ENCODE data around the gene ANKRD24. TPM values are rescaled to one million over a fixed set of nuclear protein-coding genes. Genes with fewer than 3 reads are reported as not detected.

The ANKRD24 gene
- total and polyA plus RNA-seq, 7 donors, result 0.34 to 2.7 (median 0.46) TPM

DNA sequence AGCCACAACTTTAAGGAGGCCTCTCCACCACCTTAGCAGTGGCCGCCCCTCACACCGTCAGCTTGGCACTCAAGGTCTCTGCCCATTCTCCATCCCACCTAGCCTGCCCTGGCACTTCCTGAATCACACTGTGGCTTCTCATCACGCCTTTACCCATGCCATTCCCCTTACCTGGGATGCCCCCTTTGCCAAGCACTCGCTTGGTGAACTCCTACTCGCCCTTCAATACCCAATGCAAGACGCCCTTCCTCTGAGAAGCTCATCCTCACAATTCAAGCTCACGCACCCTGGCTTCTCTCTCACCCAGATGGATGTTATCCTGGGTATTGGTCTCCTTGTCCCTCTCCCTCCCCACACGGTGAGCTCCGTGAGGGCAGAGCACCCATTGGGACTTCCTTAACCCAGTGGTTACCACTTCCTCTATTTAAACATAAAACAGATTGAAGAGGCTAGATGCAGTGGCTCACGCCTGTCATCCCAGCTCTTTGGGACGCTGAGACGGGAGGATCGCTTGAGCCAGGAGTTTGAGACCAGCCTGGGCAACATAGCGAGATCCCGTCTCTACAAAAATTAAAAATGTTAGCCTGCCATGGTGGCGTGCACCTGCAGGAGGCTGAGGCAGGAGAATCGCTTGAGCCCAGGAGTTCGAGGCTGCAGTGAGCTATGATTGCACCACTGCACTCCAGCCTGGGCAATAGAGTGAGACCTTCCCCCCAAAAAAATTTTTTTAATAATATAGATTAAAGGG, 83.9 kb downstream of the ANKRD24 start:
- Histone ChIP-seq H3K36me3 (ENCODE audit: insufficient read depth in 1 of 2, low read depth in 1 of 2) (peaks cover 12 to 91% of the 10 kb centered on the region in 2 donors), H3K27ac (no peak overlapping the region), H3K4me1 (no peaks in the 10 kb centered on the region), H3K27me3 (ENCODE audit: insufficient read depth in 3 of 3, low read length in 2 of 3) (no peaks in the 10 kb centered on the region), H3K4me3 (no peak overlapping the region), H3K9me3 (no peaks in the 10 kb centered on the region)
- TF ChIP-seq CTCF (IDR thresholded peaks at IDR 0.05), result no peak
- no peak for DNase-seq
- ATAC-seq, result no peak
- intact Hi-C loops (cut with DNase I), result loop anchor here in 1 of 2 donors (2.0 to 10.0 kb wide), 2 partner anchors 88 to 258 kb away; no protein-coding TSS in a partner anchor
- 90 to 95% (median 90%) methylated on average over 16 to 18 of the region's 18 CpGs for WGBS, 3 donors

GRCh38 chr19:4267101-4267900, 84.8 kb downstream of the ANKRD24 start:
- DNase-seq (peak; percentile 53 to 75), ATAC-seq (peak; percentile 49 to 82 (median 74))
- H3K36me3 ChIP-seq (ENCODE audit: insufficient read depth in 1 of 2, low read depth in 1 of 2), result peaks cover 10 to 91% of the 10 kb centered on the region in 2 donors
- 38 to 49% (median 38%) methylated on average over 18 to 21 of the region's 21 CpGs for WGBS, 3 donors
- TF ChIP-seq CTCF (IDR thresholded peaks at IDR 0.05), result peak; percentile 77
- no peaks in the 10 kb centered on the region for H3K9me3 ChIP-seq
- intact Hi-C loops (cut with DNase I), result loop anchor here in 1 of 2 donors (2.0 to 10.0 kb wide), 2 partner anchors 88 to 258 kb away; no protein-coding TSS in a partner anchor
- no peaks in the 10 kb centered on the region for H3K27me3 ChIP-seq (ENCODE audit: insufficient read depth in 3 of 3, low read length in 2 of 3)
- H3K4me1 ChIP-seq, result no peaks in the 10 kb centered on the region
- H3K4me3 ChIP-seq, result no peak overlapping the region
- H3K27ac ChIP-seq, result no peak overlapping the region

- WGBS, 3 donors, result 78 to 89% (median 88%) methylated on average over 30 of the region's 30 CpGs
- Histone ChIP-seq H3K27me3 (ENCODE audit: insufficient read depth in 3 of 3, low read length in 2 of 3) (no peaks in the 10 kb centered on the region), H3K9me3 (no peaks in the 10 kb centered on the region), H3K36me3 (ENCODE audit: insufficient read depth in 1 of 2, low read depth in 1 of 2) (peaks cover 10 to 85% of the 10 kb centered on the region in 2 donors), H3K4me3 (no peak overlapping the region), H3K4me1 (no peaks in the 10 kb centered on the region), H3K27ac (no peak overlapping the region)
- no peak for TF ChIP-seq CTCF (IDR thresholded peaks at IDR 0.05)
- peak in 2 of 4 donors; percentile 32 to 39 for ATAC-seq
- intact Hi-C loops (cut with DNase I), result loop anchor here (2.0 to 10.0 kb wide), 3 partner anchors 83 to 257 kb away; no protein-coding TSS in a partner anchor
- DNase-seq, result no peak
Observed at GRCh38 chr19:4267901-4268815, 85.7 kb downstream of the ANKRD24 start.

DNA sequence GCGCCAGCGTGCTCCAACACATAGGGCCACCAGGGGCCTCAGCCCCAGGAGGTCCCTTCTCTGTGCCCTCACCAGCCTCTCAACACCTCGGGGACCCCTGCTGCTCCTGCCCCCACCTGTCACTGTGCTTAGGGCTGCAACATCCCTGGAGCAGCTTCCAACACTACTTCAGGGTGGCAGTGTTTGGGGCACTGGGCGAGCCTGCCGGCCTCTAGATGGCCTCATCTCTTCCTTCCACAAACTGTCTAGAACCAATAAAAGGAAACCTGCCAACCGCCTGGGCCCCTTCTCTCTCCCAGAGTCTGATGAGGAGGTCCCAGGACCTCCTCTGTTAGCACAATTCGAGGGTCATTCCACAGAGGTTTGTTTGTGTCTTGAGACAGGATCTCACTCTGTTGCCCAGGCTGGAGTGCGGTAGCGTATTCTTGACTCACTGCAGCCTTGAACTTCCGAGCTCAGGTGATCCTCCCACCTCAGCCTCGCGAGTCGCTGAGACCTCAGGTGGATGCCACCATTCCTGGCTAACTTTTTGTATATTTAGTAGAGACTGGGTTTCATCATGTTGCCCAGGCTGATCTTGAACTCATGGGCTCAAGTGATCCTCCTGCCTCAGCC, 86.4 kb downstream of the ANKRD24 start:
- 84 to 91% (median 86%) methylated on average over 13 of the region's 13 CpGs for WGBS, 3 donors
- Histone ChIP-seq H3K27me3 (ENCODE audit: insufficient read depth in 3 of 3, low read length in 2 of 3) (no peaks in the 10 kb centered on the region), H3K36me3 (ENCODE audit: insufficient read depth in 1 of 2, low read depth in 1 of 2) (peaks cover 10 to 80% of the 10 kb centered on the region in 2 donors), H3K4me3 (no peak overlapping the region), H3K4me1 (no peaks in the 10 kb centered on the region), H3K9me3 (no peaks in the 10 kb centered on the region), H3K27ac (no peak overlapping the region)
- intact Hi-C loops (cut with DNase I), result loop anchor here (2.0 to 10.0 kb wide), 2 partner anchors 82 to 256 kb away; no protein-coding TSS in a partner anchor
- ATAC-seq (no peak), DNase-seq (no peak)
- no peak for TF ChIP-seq CTCF (IDR thresholded peaks at IDR 0.05)

Data from psoas muscle (tissue), 8 donors.